ENCODE data around the gene TPP1. TPM values are rescaled to one million over a fixed set of nuclear protein-coding genes. Genes with fewer than 3 reads are reported as not detected.

The TPP1 gene
- total and polyA plus RNA-seq, 5 experiments from 2014 or later = 84.8 to 130 (median 107) TPM

DNA sequence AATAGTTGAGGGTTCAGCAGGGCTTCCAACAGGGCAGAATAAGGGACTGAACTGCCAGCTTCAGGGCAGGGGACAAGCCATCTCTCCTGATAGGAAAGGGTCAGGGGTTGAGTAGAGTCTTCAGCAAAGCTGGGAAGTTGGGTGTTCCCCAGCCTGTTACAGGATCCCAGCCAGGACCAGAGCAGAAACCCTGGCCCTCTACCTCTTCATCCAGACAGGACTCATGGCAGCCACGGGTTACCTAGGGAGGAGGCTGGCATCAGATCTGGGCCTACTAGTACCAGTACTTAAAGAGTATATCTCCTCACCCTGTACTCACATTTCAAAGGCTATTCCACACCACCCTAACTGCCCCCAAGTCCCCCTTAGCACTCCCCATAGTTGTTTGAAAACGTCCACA lies 4.8 kb downstream of the TPP1 start:
- ATAC-seq (no peak), DNase-seq (no peak)
- H3K36me3 Mint-ChIP-seq = peaks cover 6 to 38% (median 10%) of the 10 kb centered on the region in 3 donors
- no peaks in the 10 kb centered on the region for H3K27me3 Mint-ChIP-seq
- H3K4me3 Mint-ChIP-seq = peak overlapping the region in 1 of 10 donors; percentile 12
- no peaks in the 10 kb centered on the region for H3K9me3 Mint-ChIP-seq
- POLR2A ChIA-PET = interaction anchor here (0.7 to 1.7 kb wide), 2 partner anchors 53 to 69 kb away, joined by 4 to 6 read pairs; partner anchors contain the start of gene MRPL17
- peaks cover 22 to 33% (median 28%) of the 10 kb centered on the region in 4 donors for H3K4me1 Mint-ChIP-seq
- peak overlapping the region in 3 of 10 donors; percentile 21 to 69 (median 65) for H3K27ac Mint-ChIP-seq

DNA sequence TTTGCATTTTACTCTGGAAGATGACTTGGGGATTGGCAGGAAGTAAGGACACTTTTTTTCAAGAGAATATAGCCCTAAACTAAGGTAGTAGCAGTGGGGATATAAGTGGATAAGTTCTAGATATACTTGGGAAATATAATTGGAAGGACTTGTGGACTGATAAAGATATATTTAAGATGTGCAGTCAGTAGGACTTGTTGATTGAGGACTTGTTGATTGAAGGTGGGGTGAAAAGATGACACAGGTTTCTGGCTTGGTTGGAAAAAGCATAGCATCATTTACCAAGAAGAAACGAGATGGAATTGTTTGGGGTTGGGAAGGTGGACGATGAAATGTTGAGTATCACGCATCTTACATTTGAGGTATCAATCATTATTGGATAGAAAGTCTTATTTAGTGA lies 5.7 kb downstream of the TPP1 start:
- peaks cover 6 to 46% (median 14%) of the 10 kb centered on the region in 3 donors for H3K36me3 Mint-ChIP-seq
- H3K9me3 Mint-ChIP-seq = no peaks in the 10 kb centered on the region
- H3K4me1 Mint-ChIP-seq = peaks cover 25 to 42% (median 28%) of the 10 kb centered on the region in 4 donors
- no peaks in the 10 kb centered on the region for H3K27me3 Mint-ChIP-seq
- H3K4me3 Mint-ChIP-seq = no peak overlapping the region
- DNase-seq = no peak
- ATAC-seq = no peak
- POLR2A ChIA-PET = interaction anchor here (0.6 to 3.3 kb wide), 13 partner anchors 9 to 208 kb away, joined by 3 to 62 read pairs (median 12); partner anchors contain the start of genes ILK, MRPL17 and RRP8
- no peak overlapping the region for H3K27ac Mint-ChIP-seq

DNA sequence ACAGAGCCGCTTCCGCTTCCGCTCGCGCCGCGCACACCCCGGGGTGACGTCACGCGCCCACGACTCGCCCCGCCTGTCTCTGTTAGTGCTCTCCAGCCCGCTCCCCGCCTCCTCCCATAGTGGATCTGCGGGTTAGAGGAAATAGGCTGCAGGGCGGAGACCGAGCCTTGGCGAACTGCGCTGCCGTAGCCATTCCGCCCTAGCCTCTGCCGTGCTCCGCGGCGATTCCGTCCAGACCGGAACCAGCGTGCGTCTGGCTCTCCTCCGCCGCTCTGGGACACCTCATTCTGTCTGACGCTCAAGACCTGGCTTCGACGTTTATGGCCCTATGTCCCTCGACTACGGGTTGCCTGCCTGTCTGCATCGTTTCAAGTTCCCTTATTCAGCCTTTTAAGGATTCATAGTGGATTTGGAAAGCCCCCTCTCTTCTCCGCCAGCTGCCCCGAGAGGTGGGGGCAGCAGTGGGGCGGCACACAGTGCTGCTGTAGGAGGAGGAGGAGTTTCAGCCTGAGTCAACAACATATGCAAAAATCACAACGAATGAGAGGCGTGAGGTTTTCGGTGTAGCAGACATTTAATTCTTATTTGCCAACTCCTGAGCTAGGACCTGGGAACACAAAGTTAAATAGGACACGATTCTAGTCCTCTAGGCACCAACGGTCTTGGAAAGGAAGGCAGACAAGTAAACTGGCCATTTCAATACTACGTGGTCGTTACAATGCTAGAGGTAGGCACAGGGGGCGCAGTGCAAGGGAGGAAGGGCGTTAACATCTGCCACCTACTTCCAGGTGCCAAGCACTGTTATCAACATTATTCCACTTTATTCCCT lies 6.8 kb downstream of the TPP1 start, which contains the start of gene TAF10:
Gene TAF10 (minus strand): TSS at position 4 of the 829 bp plus-strand sequence. CDS start 27 bp downstream, outside the sequence.
- Mint-ChIP-seq H3K4me3 (peak within 1 kb of the TSS in 9 of 10 donors; percentile 81 to 95 (median 89)), H3K36me3 (peaks cover 6 to 53% (median 15%) of the 10 kb centered on the region in 3 donors), H3K27ac (peak within 1 kb of the TSS in 8 of 10 donors; percentile 90 to 98 (median 96)), H3K9me3 (no peaks in the 10 kb centered on the region), H3K27me3 (no peaks in the 10 kb centered on the region), H3K4me1 (peaks cover 27 to 53% (median 30%) of the 10 kb centered on the region in 4 donors)
- DNase-seq = peak; percentile 90 to 97 (median 94)
- ATAC-seq = peak; percentile 90 to 92
- POLR2A ChIA-PET = interaction anchor here (0.5 to 3.3 kb wide), 39 partner anchors 9 to 923 kb away, joined by 3 to 62 read pairs (median 7); partner anchors contain the start of genes ARFIP2, DCHS1, ILK and MRPL17

DNA sequence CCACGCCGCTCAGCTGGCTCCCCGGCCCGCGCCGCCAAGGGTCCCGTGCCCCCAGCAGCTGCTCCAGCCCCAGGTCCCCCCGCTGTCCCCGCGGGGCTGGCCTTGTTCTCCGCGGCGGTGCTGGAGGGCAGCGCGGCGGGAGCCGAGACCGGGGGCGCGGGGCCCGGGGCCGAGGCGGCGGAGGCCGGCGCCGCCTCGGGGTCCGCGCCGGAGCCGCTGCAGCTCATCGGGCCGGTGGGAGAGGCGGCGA lies 7.3 kb downstream of the TPP1 start:
- POLR2A ChIA-PET = interaction anchor here (0.5 to 3.3 kb wide), 35 partner anchors 8 to 922 kb away, joined by 3 to 62 read pairs (median 7); partner anchors contain the start of genes ARFIP2, DCHS1, ILK and MRPL17
- Mint-ChIP-seq H3K36me3 (peaks cover 6 to 56% (median 17%) of the 10 kb centered on the region in 3 donors), H3K4me1 (peaks cover 29 to 56% (median 31%) of the 10 kb centered on the region in 4 donors), H3K27me3 (no peaks in the 10 kb centered on the region), H3K9me3 (no peaks in the 10 kb centered on the region), H3K27ac (peak overlapping the region in 7 of 10 donors; percentile 92 to 98 (median 96)), H3K4me3 (peak overlapping the region in 9 of 10 donors; percentile 81 to 95 (median 89))
- ATAC-seq (peak in 1 of 2 donors; percentile 27), DNase-seq (no peak)

DNA sequence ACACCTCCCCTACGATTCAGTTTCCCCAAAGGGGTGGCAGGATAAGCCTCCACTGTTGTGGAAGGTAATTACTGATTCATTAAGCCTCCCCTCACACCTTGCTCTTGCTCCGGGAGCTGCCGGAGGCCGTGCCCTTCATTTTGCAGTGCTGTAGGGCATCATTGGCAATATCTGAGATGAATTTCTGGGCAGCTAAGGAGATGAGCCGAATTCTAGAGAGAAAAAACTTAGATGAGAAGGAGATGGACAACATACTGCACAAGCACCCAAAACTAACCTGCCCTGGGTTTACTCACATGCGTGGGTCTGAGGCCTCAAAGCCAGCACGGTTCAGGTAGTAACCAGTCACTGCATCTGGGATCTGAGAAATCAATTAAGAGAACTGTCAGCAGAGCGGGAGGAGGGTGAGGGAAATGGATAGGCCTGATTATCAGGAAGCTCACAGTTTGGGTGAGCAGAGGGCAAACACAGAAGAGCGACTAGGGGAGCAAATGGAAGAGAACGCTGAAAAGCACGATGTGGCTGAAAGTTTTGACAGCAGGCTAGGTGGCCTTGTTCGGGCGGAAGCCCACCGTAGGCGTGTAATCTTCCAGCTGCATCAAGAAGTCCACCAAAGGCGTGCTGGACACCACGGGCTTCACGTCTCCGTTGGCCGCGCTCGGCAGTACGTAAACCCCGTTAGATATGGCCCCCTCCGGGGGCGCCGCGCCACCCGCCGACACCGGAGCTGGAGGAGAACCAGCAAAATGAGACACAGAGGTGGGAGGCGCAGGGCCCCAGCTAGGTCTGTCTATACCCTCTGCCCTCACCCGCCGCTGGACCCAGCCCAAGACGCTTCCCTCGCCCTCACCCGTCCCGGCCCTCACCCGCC lies 7.9 kb downstream of the TPP1 start:
- ATAC-seq (peak in 1 of 2 donors; percentile 17), DNase-seq (peak in 2 of 10 donors; percentile 15 to 39)
- POLR2A ChIA-PET = interaction anchor here (0.5 to 3.3 kb wide), 34 partner anchors 8 to 922 kb away, joined by 3 to 62 read pairs (median 7); partner anchors contain the start of genes ARFIP2, DCHS1, ILK and MRPL17
- no peaks in the 10 kb centered on the region for H3K27me3 Mint-ChIP-seq
- H3K27ac Mint-ChIP-seq = peak overlapping the region in 8 of 10 donors; percentile 90 to 98 (median 96)
- no peaks in the 10 kb centered on the region for H3K9me3 Mint-ChIP-seq
- peaks cover 6 to 52% (median 13%) of the 10 kb centered on the region in 3 donors for H3K36me3 Mint-ChIP-seq
- H3K4me3 Mint-ChIP-seq = peak overlapping the region in 9 of 10 donors; percentile 81 to 95 (median 89)
- H3K4me1 Mint-ChIP-seq = peaks cover 27 to 56% (median 30%) of the 10 kb centered on the region in 4 donors

DNA sequence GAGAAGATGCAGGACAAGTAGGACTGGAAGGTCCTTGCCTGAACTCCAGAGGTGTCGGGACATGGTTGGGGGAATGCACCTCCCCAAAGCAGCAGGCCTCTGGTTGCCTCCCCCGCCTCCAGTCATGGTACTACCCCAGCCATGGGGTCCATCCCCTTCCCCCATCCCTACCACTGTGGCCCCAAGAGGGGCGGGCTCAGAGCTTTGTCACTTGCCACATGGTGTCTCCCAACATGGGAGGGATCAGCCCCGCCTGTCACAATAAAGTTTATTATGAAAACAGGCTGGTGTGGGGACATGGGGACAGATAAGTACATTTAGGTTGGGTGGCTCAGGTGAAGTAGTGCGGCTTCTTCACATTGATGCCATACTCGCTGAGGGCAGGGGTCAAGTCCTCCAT lies 8.6 kb downstream of the TPP1 start:
- Mint-ChIP-seq H3K27me3 (no peaks in the 10 kb centered on the region), H3K4me1 (peaks cover 20 to 49% (median 30%) of the 10 kb centered on the region in 4 donors), H3K9me3 (no peaks in the 10 kb centered on the region), H3K4me3 (peak overlapping the region in 9 of 10 donors; percentile 81 to 95 (median 89)), H3K27ac (peak overlapping the region in 8 of 10 donors; percentile 66 to 98 (median 96)), H3K36me3 (peaks cover 1 to 45% (median 13%) of the 10 kb centered on the region in 3 donors)
- DNase-seq (peak in 1 of 10 donors; percentile 7), ATAC-seq (no peak)
- POLR2A ChIA-PET = interaction anchor here (1.0 to 3.3 kb wide), 4 partner anchors 9 to 73 kb away, joined by 4 to 62 read pairs (median 24); partner anchors contain the start of genes MRPL17 and TPP1

DNA sequence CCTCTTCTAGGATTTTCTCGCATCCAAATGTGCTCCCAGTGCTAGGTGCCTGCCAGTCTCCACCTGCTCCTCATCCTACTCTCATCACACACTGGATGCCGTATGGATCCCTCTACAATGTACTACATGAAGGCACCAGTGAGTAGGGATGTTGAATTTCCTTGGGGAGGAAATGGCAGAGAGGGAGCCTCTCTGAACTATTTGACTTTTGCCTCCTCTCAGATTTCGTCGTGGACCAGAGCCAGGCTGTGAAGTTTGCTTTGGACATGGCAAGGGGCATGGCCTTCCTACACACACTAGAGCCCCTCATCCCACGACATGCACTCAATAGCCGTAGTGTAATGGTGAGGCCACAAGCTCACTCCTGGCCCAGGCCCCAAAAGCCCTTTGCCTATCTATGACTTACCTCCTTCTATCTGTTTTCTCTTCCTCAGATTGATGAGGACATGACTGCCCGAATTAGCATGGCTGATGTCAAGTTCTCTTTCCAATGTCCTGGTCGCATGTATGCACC lies 9.7 kb downstream of the TPP1 start:
- POLR2A ChIA-PET = interaction anchor here (0.7 to 1.9 kb wide), 3 partner anchors 10 to 74 kb away, joined by 3 to 8 read pairs (median 7); partner anchors contain the start of genes MRPL17 and TPP1
- Mint-ChIP-seq H3K27ac (peak overlapping the region in 9 of 10 donors; percentile 49 to 98 (median 81)), H3K27me3 (no peaks in the 10 kb centered on the region), H3K36me3 (peaks cover 0 to 37% (median 7%) of the 10 kb centered on the region in 3 donors), H3K4me1 (peaks cover 19 to 45% (median 27%) of the 10 kb centered on the region in 4 donors), H3K4me3 (peak overlapping the region in 7 of 10 donors; percentile 26 to 65 (median 50)), H3K9me3 (no peaks in the 10 kb centered on the region)
- ATAC-seq = no peak
- peak in 1 of 10 donors; percentile 2 for DNase-seq

DNA sequence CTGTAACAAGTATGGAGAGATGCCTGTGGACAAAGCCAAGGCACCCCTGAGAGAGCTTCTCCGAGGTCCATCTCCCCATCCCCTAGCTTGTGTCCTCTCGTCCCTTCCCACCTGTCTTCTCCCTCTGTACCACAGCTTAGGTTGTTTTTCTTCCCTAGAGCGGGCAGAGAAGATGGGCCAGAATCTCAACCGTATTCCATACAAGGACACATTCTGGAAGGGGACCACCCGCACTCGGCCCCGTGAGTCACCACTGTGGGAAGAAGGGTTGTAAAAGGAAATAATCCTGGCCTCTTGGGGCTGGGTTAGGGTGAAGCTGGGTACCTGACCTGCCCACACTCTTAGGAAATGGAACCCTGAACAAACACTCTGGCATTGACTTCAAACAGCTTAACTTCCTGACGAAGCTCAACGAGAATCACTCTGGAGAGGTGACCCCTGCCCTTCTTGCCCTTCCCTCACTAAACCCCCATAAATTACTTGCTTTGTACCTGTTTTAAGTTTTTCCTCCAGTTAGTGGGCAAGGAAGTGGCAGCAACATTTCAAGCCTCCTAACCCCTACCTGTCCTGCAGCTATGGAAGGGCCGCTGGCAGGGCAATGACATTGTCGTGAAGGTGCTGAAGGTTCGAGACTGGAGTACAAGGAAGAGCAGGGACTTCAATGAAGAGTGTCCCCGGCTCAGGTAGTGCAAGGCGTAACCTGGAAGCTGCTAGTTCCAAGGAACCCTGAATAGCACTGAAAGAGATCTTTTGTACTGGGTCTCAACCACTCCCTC lies 10.3 kb downstream of the TPP1 start:
- ATAC-seq = no peak
- peak overlapping the region in 3 of 10 donors; percentile 2 to 67 (median 49) for H3K4me3 Mint-ChIP-seq
- POLR2A ChIA-PET = interaction anchor here (1.1 to 2.1 kb wide), 5 partner anchors 11 to 206 kb away, joined by 3 to 8 read pairs (median 6); partner anchors contain the start of genes MRPL17 and TPP1
- H3K27ac Mint-ChIP-seq = peak overlapping the region in 7 of 10 donors; percentile 26 to 98 (median 78)
- peak in 1 of 10 donors; percentile 3 for DNase-seq
- H3K4me1 Mint-ChIP-seq = peaks cover 19 to 45% (median 27%) of the 10 kb centered on the region in 4 donors
- H3K36me3 Mint-ChIP-seq = peaks cover 0 to 37% (median 7%) of the 10 kb centered on the region in 3 donors
- H3K9me3 Mint-ChIP-seq = no peaks in the 10 kb centered on the region
- no peaks in the 10 kb centered on the region for H3K27me3 Mint-ChIP-seq

DNA sequence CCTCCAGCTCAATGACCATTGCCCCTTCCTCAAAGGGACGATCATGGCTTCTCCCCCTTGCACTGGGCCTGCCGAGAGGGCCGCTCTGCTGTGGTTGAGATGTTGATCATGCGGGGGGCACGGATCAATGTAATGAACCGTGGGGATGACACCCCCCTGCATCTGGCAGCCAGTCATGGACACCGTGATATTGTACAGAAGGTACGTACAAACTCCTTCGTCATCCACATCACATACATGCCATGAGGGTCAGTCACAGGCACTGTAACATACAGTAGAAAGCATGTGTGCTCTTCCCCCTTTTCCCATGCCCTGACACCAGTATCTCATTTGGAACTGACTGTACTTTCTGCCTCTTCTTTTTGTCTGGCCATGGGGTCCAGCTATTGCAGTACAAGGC lies 11.2 kb downstream of the TPP1 start:
- DNase-seq (peak in 1 of 10 donors; percentile 11), ATAC-seq (no peak)
- POLR2A ChIA-PET = interaction anchor here (1.1 to 6.8 kb wide), 7 partner anchors 12 to 205 kb away, joined by 3 to 108 read pairs (median 6); partner anchors contain the start of genes MRPL17 and TPP1
- H3K9me3 Mint-ChIP-seq = no peaks in the 10 kb centered on the region
- H3K4me1 Mint-ChIP-seq = peaks cover 19 to 45% (median 27%) of the 10 kb centered on the region in 4 donors
- peak overlapping the region in 2 of 10 donors; percentile 7 to 52 for H3K4me3 Mint-ChIP-seq
- peak overlapping the region in 5 of 10 donors; percentile 27 to 86 (median 56) for H3K27ac Mint-ChIP-seq
- peaks cover 0 to 37% (median 7%) of the 10 kb centered on the region in 3 donors for H3K36me3 Mint-ChIP-seq
- no peaks in the 10 kb centered on the region for H3K27me3 Mint-ChIP-seq

DNA sequence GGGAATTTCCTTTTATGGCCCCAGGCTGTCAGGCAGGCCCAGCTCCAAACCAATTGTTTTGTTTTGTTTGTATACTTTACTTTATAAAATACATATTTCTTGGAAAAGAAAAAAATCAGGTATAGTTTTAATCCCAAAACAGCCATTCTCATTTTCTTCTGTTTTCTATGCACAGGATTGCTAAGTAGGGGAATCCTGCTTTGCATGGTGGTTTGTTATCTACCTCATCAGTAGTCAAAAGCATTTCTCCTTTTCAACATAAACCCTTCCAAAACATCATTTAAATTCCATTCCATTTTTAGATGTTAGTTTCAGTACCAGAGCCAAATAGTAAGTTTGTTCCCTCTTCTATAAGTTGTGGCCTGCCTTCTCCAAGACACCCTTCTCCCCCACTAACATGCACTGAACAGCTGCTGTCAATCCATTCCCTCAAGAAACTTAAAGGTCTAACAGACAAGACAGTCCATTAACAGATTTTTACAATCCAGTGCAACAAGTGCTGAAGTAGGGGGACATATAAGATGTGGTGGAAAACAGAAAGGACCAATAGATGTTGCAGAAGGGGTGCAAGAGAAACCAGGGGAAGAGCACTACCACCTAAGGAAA lies 11.9 kb downstream of the TPP1 start:
- Mint-ChIP-seq H3K4me3 (peak overlapping the region in 8 of 10 donors; percentile 13 to 66 (median 55)), H3K27ac (peak overlapping the region in 6 of 10 donors; percentile 59 to 90 (median 84)), H3K27me3 (no peaks in the 10 kb centered on the region), H3K9me3 (no peaks in the 10 kb centered on the region), H3K4me1 (peaks cover 19 to 45% (median 27%) of the 10 kb centered on the region in 4 donors), H3K36me3 (peaks cover 0 to 37% (median 7%) of the 10 kb centered on the region in 3 donors)
- no peak for ATAC-seq
- DNase-seq = no peak
- POLR2A ChIA-PET = interaction anchor here (0.9 to 6.8 kb wide), 5 partner anchors 11 to 205 kb away, joined by 3 to 108 read pairs (median 6); partner anchors contain the start of genes MRPL17 and TPP1
